Measurements from ENCODE around the gene CABCOCO1. TPM values are rescaled to one million over a fixed set of nuclear protein-coding genes. Genes with fewer than 3 reads are reported as not detected.

Gene CABCOCO1
- total and polyA plus RNA-seq, 10 of the 15 experiments (the other 5 are each of a cell fraction or from before 2014, with no cell fraction given): not detected

GRCh38 chr10:61760943-61761824, 98.5 kb downstream of the CABCOCO1 start (continued):
- TF ChIP-seq ESRRA (IDR thresholded peaks at IDR 0.05; ENCODE audit: low read length): no peak
- no peak for TF ChIP-seq ZSCAN29 (IDR thresholded peaks at IDR 0.05)
- TF ChIP-seq KDM1A (IDR thresholded peaks at IDR 0.05; ENCODE audit: borderline replicate concordance): no peak
- TF ChIP-seq EP300 (IDR thresholded peaks at IDR 0.05; ENCODE audit: borderline replicate concordance in 1 of 2, control insufficient read depth in 1 of 2, low read depth in 2 of 2, low read length in 2 of 2): no peak
- no peak for TF ChIP-seq SIN3A (IDR thresholded peaks at IDR 0.05; ENCODE audit: low read depth, low read length)
- no peak for TF ChIP-seq CUX1 (IDR thresholded peaks at IDR 0.05; ENCODE audit: insufficient replicate concordance, low read depth, low read length)
- no peak for TF ChIP-seq ATF3 (IDR thresholded peaks at IDR 0.05; ENCODE audit: borderline replicate concordance, extremely low read depth, low read depth, low read length)
- no peak for TF ChIP-seq ZNF592 (IDR thresholded peaks at IDR 0.05)
- TF ChIP-seq MEF2A (IDR thresholded peaks at IDR 0.05; ENCODE audit: insufficient read depth, low read depth, low read length): no peak
- no peak for TF ChIP-seq PRDM15 (CRISPR knock-in tag; IDR thresholded peaks at IDR 0.05)
- no peak for TF ChIP-seq GATAD2B (conservative IDR thresholded peaks at IDR 0.05; ENCODE audit: low read depth)
- TF ChIP-seq ZNF24 (IDR thresholded peaks at IDR 0.05): no peak
